ENCODE measurements around the gene TTF2.

DNA sequence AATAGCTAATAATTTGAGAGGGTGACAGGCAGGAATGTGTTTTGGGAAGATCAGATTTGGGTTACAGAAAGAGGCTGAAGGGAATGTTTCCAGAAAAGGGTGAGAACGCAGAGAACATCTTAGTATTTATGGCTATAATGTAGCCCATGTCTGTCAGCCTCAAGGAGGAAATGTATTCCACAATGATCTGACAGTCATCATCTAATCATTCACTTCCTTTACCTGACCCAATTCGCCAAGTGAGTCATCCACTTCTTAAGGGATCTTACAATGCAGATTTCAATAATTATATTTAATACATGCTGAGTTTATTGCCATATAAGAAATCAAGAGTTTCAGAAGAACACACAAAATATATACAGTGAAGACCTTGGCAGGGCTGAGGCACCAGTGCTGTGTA, 50.6 kb downstream of the TTF2 start:
- TF ChIP-seq POLR2AphosphoS5 (IDR thresholded peaks at IDR 0.05; ENCODE audit: borderline replicate concordance, low read depth, low read length) (no peak), FOXP2 (optimal IDR thresholded peaks at IDR 0.05; ENCODE audit: control extremely low read depth, extremely low read length, insufficient read depth) (no peak), EZH2 (IDR thresholded peaks at IDR 0.05) (no peak)
